ENCODE data around the gene ZNF514. TPM values are rescaled to one million over a fixed set of nuclear protein-coding genes. Genes with fewer than 3 reads are reported as not detected.

ZNF514 gene
- total RNA-seq: 4.8 and 5.2 TPM in 2 replicates

GRCh38 chr2:95159690-95160449 is at the start of gene ZNF514:
ZNF514 (minus strand) TSS chr2:95159848; CDS start chr2:95153253, 6,595 bp downstream.

GRCh38 chr2:95207111-95207961 is 47.7 kb upstream of the ZNF514 start, which contains the start of gene ZNF892:
ZNF892 (plus strand) TSS chr2:95207521; CDS start chr2:95207816, 295 bp downstream.

GRCh38 chr2:95165371-95166064 is 5.9 kb upstream of the ZNF514 start, which contains the start of gene ZNF2:
ZNF2 (plus strand) TSS chr2:95165809; CDS start chr2:95176227, 10,418 bp downstream.

DNA sequence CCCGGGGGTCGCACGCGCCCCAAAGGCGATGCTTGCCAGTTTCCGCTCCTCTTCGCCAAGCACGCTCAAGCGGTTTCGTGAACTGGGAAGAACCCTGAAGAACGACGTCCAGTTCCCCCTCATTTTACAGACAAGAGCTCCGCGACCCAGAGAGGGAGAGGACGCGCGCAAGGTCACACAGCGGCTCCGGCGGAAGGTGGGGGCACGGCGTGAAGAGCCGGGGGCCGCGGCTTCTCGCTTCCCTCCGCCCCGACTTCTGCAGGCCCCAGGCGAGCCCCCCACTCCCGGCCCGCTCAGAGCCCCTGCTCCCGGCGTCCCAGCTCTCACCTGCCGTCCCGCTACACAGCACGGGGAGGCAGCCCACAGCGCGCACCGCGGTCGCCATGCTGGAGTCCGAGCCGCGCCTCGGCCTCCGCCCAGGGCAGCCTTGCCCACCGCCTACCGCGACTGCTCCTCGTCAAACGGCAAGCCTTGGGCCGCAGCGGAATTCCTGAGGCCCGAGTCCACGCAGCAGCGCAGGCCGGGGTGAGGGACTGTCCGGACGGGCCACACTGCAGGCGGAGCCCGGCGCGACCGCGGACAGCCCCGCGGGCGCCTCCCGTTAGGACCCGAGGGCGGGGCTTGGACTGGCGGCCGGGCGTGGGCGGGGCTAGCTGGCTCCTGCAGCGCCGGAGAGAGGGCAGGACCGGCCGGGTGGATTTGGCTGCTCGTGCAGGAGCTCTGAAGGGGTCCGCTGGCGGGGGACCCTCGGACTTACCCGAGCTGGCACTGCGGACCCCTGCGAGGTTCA is 38.0 kb downstream of the ZNF514 start, which contains the start of gene MRPS5:
TSS of gene MRPS5 (minus strand) at position 402 of the 790 bp plus-strand sequence. CDS start at position 385, 17 bp downstream.

Other genes starting within 250 kb of the ZNF514 start
- 6.1 and 8.5 TPM in 2 replicates for gene MAL, start 134.1 kb downstream of the ZNF514 start, total RNA-seq
- gene MRPS5, start 38.0 kb downstream of the ZNF514 start, total RNA-seq: 41.9 and 44.2 TPM in 2 replicates
- gene ZNF2, start 6.0 kb upstream of the ZNF514 start, total RNA-seq: 2.8 and 5.8 TPM in 2 replicates
- 2.5 and 2.7 TPM in 2 replicates for gene ZNF892, start 47.7 kb upstream of the ZNF514 start, total RNA-seq
- 36.2 and 53.7 TPM in 2 replicates for gene PROM2, start 114.6 kb upstream of the ZNF514 start, total RNA-seq
- gene KCNIP3, start 137.5 kb upstream of the ZNF514 start, total RNA-seq: 0.23 and 0.99 TPM in 2 replicates
- gene FAHD2A, start 242.9 kb upstream of the ZNF514 start, total RNA-seq: 18.8 and 20.9 TPM in 2 replicates

All from airway epithelial cell (primary cell).